CD4-positive, alpha-beta T cell treated with Interferon gamma for 1 hour (primary cell): Measurements from ENCODE around the gene CCDC183.
A peak's percentile ranks its signal among the peaks of the same experiment; 100 is the strongest.
"Not testable (repeated sequence)": the region's sequence is repeated elsewhere in the genome, so short reads cannot be mapped to it uniquely, and the experiment has no call there.

Experiments
- DNase-seq: peaks from one replicate; pipeline ENCODE4 v3.0.0-alpha.2; 2020

The CCDC183 gene

GRCh38 chr9:136760834-136761544, 35.1 kb upstream of the CCDC183 start:
- peak; percentile 26 for DNase-seq

DNA sequence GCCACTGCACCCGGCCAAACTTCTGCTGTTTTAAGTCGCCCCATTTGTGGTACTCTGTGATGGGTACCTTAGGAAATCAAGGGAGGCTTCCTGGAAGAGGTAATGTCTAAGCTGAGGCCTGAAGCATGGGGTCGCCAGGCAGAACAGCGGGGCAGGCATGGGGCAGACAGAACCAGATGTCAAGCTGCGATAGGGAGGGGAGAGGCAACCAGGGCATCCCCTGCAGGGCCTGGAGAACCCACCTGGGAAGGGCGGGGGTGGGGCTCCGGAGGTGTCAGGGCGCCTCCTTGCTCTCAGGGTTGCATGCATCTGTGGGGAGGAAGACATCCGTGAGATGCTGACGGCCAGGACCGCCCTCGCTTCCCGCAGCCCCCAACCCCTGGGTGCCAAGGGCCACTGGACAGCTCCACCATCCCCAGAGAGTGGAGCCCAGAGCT, 34.6 kb upstream of the CCDC183 start:
- DNase-seq = no peak

GRCh38 chr9:136762221-136762691, 33.9 kb upstream of the CCDC183 start:
- DNase-seq = no peak

GRCh38 chr9:136762915-136763648, 33.1 kb upstream of the CCDC183 start:
- DNase-seq = peak; percentile 35

GRCh38 chr9:136763649-136764035, 32.5 kb upstream of the CCDC183 start:
- DNase-seq = no peak

DNA sequence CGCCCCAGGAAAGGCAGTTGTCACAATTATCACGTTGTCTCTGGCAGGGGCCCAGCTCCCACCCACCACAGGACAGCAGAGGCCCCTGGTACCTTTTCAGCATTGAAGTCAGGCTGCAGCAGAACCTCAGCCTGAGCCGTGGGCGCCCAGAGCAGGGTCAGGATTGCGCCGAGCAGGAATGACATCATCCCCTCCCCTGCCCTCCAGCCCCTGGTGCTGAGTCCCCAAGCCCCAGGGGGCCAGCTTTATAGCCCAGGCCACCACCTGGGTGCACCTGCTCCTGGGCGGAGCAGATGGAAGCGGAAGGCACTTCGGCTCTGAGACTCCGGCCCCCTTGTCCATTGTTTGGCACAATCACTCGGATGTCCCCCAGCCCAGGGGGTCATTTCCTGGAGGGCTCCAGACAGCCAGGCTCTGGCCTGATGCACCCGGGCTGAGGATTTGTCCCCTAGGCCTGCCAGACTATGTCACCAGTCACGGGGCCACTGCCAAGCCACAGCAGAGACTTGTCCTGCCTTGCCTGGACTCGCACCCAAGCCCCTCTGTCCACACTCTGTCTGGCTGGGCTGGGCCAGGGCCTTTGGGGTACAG, 31.7 kb upstream of the CCDC183 start, which contains the start of gene LCN15:
Gene LCN15, minus strand, starts transcription at position 218 of the 591 bp plus-strand sequence. Its CDS starts 30 bp downstream, at position 188.
- no peak for DNase-seq

DNA sequence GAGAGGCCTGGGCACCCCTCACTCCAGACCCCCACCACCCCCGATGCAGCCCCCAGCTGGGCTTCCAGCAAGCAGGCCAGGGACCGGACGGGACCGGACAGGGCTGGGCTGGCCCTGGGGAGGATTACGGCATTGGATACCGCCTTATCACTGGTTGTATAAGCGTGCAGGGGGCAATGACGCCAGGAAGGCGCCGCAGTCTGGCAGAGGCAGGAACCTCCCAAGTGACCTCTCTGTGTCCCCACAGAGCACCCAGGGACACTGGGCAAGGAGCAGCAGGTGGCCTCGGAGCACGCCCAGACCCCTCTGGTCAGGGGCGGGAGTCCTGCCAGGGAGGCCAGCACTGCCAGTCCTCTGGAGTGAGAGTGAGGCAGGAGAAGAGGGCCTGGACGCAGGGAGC, 31.1 kb upstream of the CCDC183 start:
- no peak for DNase-seq

DNA sequence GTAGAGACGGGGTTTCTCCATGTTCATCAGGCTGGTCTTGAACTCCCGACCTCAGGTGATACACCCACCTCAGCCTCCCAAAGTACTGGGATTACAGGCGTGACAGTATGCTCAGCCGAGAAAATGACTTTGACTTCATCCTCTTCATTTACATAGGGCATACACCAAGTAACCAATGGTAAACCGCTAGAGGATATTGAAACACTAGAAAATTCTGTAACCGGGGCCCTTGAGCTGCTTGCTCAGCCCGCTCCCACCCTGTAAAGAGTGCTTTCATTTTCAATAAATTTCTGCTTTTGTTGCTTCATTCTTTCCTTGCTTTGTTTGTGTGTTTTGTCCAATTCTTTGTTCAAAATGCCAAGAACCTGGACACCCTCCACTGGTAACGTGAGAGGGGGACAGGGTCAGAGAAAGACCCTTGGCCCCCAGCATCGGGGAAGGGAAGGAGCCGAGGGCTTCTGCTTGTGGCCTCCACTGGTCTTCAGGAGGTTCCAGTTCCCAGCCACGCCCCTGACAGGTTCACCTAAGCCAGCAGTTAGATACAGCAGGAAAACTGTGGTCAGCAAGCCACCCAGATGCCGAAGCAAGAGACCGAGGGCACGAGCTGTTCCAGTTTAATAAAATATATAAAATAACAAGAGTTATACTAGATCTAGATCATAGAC, 30.3 kb upstream of the CCDC183 start:
- not testable (repeated sequence) for DNase-seq

DNA sequence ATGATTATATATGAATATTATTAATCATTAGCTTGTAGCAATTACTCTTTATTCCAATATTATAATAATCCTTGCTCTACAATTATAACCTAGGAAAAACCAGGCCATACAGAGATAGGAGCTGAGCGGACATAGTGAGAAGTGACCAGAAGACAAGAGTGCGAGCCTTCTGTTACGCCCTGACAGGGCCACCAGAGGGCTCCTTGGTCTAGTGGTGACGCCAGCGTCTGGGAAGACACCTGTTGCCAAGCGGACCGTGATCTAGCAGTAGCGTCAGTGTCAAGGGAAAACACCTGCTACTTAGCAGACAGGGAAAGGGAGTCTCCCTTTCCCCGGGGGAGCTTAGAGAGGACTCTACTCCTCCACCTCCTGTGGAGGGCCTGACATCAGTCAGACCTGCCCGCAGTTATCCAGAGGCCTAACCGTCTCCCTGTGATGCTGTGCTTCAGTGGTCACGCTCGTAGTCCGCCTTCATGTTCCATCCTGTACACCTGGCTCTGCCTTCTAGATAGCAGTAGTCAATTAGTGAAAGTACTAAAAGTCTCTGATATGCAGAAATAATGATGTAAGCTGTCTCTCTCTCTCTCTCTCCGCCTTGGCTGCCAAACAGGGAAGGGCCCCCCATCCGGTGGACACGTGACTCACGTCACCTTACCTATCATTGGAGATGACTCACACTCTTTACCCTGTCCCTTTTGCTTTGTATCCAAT, 29.6 kb upstream of the CCDC183 start:
- peak; percentile 78 for DNase-seq

DNA sequence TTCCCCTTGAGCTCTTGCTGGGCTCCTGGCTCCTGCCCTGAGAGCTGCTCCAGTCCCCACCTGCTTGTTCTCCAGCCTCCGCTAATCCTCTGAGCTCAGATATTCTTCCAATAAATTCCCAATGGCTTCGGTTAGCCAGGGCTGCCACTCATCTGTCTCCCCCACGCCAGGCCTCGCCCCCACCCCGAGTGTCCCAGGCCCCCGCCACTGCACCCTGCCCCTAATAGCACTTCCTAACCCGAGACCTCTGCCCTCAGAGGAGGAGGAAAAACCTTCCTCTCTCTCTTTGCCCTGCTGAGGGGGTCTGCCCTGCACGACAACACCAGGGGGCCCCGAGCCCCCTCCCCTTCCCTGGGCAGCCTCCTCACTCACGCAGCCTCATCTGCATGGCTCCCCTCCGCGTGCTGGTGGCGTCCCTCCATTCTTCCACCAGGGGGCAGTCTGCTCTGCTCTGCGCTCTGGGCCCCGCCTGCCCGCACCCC, 26.4 kb upstream of the CCDC183 start:
- peak; percentile 32 for DNase-seq

- DNase-seq = no peak
Measured at GRCh38 chr9:136771907-136772415, 24.2 kb upstream of the CCDC183 start.

DNA sequence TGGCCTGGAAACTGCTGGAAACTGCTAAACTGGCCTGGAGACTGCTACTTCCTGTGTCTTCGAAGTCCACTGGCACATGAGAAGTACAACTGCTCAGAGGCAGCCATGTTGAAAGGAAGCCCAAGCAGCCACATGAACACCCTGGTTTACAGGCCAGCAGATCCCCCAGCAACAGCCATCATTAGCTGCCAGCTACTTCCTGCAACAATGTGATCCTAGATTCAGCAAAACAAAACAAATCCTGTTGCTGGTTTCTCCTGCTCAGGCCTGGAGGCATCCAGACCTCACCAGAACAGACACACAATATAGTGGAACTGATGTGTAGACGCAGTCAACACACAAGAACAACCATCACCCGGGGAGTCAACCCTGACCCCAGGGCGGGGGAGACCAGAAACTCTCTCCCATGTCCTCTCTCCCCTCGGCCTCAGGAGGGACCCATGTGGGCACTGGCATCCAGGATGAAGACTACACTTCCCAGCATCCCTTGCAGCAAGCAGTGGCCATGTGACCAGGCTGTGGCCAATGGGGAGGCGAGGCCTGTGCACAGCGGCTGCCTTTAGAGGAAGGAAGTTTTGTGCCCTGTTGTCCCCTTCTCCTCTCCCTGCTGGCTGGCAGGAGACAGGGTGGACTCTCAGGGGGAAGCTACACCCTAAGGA, 22.6 kb upstream of the CCDC183 start:
- peak; percentile 50 for DNase-seq

- no peak for DNase-seq
Measured at GRCh38 chr9:136774416-136775045, 21.6 kb upstream of the CCDC183 start.

GRCh38 chr9:136775191-136775590, 20.9 kb upstream of the CCDC183 start:
- no peak for DNase-seq

DNA sequence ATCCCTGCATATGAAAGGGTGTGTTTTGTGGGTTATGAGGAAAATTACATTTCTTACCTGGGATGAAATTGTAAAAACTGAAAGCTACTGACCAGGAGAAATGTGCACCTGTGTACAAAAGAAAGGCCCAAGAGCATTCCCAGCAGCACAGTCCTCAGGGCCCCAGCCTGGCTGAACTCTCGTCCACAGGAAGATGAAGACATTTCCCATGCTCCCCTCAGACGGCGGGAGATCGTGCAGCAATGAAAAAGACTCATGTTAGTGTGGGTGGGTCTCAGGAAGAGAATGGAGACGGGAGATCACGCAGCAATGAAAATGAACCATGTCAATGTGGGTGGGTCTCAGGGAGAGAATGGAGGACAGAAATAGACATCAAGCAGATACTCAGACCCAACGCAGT, 19.2 kb upstream of the CCDC183 start:
- DNase-seq = no peak

DNA sequence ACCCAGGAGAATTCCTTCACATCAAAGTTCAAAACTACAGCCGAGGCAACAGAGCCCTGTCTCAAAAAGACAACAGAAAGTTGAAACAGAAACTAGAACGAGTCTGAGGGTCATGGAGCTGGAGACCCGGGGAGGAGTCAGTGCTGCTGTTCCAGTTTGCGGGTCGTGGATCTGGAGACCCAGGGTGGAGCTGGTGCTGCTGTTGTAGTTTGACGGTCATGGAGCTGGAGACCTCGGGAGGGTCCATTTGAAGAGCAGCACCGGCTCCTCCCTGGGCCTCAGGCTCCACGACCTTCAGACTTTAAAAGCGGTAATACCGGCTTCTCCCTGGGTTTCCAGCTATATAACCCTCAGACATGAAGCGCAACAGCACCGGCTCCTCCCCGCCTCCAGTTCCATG, 18.8 kb upstream of the CCDC183 start:
- no peak for DNase-seq

DNA sequence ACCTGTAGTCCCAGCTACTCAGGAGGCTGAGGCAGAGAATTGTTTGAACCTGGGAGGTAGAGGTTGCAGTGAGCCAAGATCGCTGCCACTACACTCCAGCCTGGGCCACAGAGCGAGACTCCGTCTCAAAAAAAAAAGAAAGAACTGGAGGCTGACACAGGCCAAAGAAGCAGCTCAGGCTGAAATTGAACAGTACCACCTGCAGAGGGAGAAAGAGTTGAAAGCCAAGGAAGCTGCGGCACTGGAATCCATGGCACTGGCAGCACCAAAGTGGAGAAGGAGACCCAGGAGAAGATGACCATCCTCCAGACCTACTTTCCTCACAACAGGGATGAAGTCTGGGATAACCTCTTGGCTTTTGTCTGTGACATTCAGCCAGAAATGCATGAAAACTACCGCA, 16.3 kb upstream of the CCDC183 start:
- no peak for DNase-seq

DNA sequence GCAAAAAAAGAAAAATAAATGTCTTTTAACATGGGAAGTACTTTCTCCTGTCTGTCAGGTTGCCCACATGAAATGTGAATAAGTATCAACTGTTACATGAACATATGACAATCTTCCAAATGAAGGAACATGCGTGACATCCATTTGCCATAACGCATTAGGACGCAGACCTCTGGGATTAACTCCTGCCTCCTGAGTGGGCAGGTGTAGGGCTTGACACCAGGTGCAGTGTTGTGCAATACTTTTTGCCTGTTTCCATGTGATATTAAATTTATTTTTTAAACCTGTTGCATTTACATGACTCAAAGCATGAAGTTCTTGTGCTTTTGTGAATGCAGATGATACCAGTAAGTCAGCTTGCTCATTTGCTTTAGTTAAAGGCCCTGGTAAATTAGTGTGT, 13.7 kb upstream of the CCDC183 start:
- DNase-seq = no peak

- DNase-seq = no peak
Measured at GRCh38 chr9:136784249-136784996, 11.7 kb upstream of the CCDC183 start.

DNA sequence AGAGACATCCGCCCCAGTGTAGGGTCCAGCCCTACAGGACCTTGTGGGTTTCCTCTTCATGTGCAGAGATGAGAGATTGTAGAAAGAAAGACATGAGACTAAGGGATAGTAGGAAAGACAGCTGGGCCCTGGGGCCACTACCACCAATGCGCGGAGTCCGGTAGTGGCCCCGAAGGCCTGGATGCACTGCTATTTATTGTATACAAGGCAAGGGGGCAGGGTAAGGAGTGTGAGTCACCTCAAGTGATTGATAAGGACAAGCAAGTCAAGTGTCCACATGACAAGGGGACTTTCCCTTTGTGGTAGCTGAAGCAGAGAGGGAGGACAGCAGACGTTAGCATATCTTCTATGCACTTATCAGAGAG, 11.2 kb upstream of the CCDC183 start:
- no peak for DNase-seq
